ENCODE results near the gene ZMAT5. TPM values are rescaled to one million over a fixed set of nuclear protein-coding genes. Genes with fewer than 3 reads are reported as not detected.

The ZMAT5 gene
- total and polyA plus RNA-seq, 2 of the 13 experiments (the other 11 are each of a cell fraction or from before 2014, with no cell fraction given), result 20.7 to 27.8 TPM

DNA sequence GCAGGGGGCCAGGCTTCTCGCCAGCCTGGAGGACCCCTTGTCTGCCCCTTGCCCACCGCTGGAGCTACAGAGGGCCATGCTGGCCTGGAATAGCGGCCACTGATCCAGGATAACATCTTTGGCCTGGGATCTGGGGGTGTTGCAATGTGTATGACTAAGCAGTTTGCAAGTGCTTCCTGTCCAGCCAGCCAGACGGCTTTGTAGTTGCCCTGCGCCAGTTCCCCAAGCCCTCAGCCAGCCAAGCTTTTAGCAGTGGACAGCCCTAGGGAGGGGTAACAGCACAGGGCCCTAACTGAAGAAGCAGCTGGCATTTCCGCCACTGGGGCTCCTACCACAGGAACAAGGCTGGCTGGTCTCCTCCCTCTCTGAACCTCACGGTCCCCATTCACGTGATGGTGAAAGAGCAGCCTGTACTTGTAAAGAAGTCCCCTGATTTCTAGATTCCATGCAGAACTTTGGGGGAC lies 32.4 kb upstream of the ZMAT5 start:
- in situ Hi-C loops (cut with HindIII; ENCODE audit: extremely low pct_ligation_motif_present, low pct_unique_long_range_greater_than_20kb), result no loop called here
- Histone ChIP-seq H2AFZ (ENCODE audit: low read length) (no peak overlapping the region), H3K4me1 (ENCODE audit: insufficient read depth, low read length) (peaks cover 40% of the 10 kb centered on the region), H3K36me3 (replicated peaks in 1 of 2; ENCODE audit: control insufficient read depth in 1 of 2, insufficient read depth in 2 of 2, low read length in 2 of 2) (peaks cover 23 to 56% of the 10 kb centered on the region in 2 experiments), H3K9ac (ENCODE audit: insufficient read depth, low read depth, low read length) (peak overlapping the region; percentile 59), H3K4me3 (replicated peaks in 1 of 3; ENCODE audit: insufficient read depth in 1 of 3, low read depth in 2 of 3, low read length in 3 of 3) (peak overlapping the region in 1 of 3 experiments; percentile 42; a peak in 1 of 6 replicates), H3K9me3 (ENCODE audit: low read length) (no peaks in the 10 kb centered on the region), H3K4me2 (ENCODE audit: low read depth, low read length) (peak overlapping the region; percentile 41), H4K20me1 (ENCODE audit: insufficient read depth, low read length) (no peaks in the 10 kb centered on the region), H3K27ac (ENCODE audit: extremely low read length, insufficient read depth, low read length) (peak overlapping the region; percentile 74), H3K27me3 (ENCODE audit: control insufficient read depth in 1 of 2, insufficient read depth in 2 of 2, low read length in 2 of 2) (no peaks in the 10 kb centered on the region), H3K79me2 (ENCODE audit: insufficient read depth, low read length) (no peaks in the 10 kb centered on the region)
- 31% methylated on average over 3 of the region's 8 CpGs for WGBS (ENCODE audit: low lambda C conversion rate)
- ChIA-PET CTCF (ENCODE audit: low intra/inter-chr PET ratio, low total read pairs) (no interaction called here), POLR2A (interaction anchor here (0.7 to 3.1 kb wide), 9 partner anchors 12 to 202 kb away, joined by 3 to 17 read pairs (median 4); partner anchors contain the start of genes ASCC2, UQCR10 and ZMAT5)
- intact Hi-C loops (cut with micrococcal nuclease; ENCODE audit: unreplicated experiment), result no loop called here
- DNase-seq (ENCODE audit: low spot score), result peak; percentile 90
- FAIRE-seq, result peak; percentile 88
- no TSS peak for BruUV-seq (replicated peaks)
- peak; percentile 96 for ATAC-seq
- peak; percentile 66 for TF ChIP-seq ZFX (CRISPR knock-in tag; IDR thresholded peaks at IDR 0.05; ENCODE audit: low read depth)
- TF ChIP-seq, protein P1, sequence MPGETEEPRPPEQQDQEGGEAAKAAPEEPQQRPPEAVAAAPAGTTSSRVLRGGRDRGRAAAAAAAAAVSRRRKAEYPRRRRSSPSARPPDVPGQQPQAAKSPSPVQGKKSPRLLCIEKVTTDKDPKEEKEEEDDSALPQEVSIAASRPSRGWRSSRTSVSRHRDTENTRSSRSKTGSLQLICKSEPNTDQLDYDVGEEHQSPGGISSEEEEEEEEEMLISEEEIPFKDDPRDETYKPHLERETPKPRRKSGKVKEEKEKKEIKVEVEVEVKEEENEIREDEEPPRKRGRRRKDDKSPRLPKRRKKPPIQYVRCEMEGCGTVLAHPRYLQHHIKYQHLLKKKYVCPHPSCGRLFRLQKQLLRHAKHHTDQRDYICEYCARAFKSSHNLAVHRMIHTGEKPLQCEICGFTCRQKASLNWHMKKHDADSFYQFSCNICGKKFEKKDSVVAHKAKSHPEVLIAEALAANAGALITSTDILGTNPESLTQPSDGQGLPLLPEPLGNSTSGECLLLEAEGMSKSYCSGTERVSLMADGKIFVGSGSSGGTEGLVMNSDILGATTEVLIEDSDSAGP (CRISPR knock-in tag; IDR thresholded peaks at IDR 0.05; ENCODE audit: borderline replicate concordance), result peak; percentile 14; the same call in 1 of the 2 replicates
- no peak for TF ChIP-seq HNRNPUL1 (IDR thresholded peaks at IDR 0.05; ENCODE audit: low read depth, low read length)
- TF ChIP-seq, protein P2, sequence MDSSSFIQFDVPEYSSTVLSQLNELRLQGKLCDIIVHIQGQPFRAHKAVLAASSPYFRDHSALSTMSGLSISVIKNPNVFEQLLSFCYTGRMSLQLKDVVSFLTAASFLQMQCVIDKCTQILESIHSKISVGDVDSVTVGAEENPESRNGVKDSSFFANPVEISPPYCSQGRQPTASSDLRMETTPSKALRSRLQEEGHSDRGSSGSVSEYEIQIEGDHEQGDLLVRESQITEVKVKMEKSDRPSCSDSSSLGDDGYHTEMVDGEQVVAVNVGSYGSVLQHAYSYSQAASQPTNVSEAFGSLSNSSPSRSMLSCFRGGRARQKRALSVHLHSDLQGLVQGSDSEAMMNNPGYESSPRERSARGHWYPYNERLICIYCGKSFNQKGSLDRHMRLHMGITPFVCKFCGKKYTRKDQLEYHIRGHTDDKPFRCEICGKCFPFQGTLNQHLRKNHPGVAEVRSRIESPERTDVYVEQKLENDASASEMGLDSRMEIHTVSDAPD (CRISPR knock-in tag; IDR thresholded peaks at IDR 0.05), result no peak
- no peak for TF ChIP-seq SCMH1 (CRISPR knock-in tag; IDR thresholded peaks at IDR 0.05; ENCODE audit: borderline replicate concordance)
- no peak for TF ChIP-seq ZNF44 (CRISPR knock-in tag; IDR thresholded peaks at IDR 0.05)
- TF ChIP-seq ZKSCAN1 (IDR thresholded peaks at IDR 0.05; ENCODE audit: low read length), result no peak
- TF ChIP-seq ZNF124 (CRISPR knock-in tag; IDR thresholded peaks at IDR 0.05), result 0 out of 2 replicates have a peak, but pooled peaks have one; percentile 18
- TF ChIP-seq HHEX (CRISPR knock-in tag; IDR thresholded peaks at IDR 0.05), result no peak
- TF ChIP-seq MXD4 (CRISPR knock-in tag; IDR thresholded peaks at IDR 0.05), result peak; percentile 38; the same call in 1 of the 2 replicates
- peak; percentile 30; the same call in 1 of the 2 replicates for TF ChIP-seq FOXK1 (CRISPR knock-in tag; IDR thresholded peaks at IDR 0.05; ENCODE audit: borderline replicate concordance, low read depth)
- TF ChIP-seq ZNF772 (CRISPR knock-in tag; IDR thresholded peaks at IDR 0.05), result no peak
- TF ChIP-seq CENPX (CRISPR knock-in tag; IDR thresholded peaks at IDR 0.05), result no peak
- 0 out of 2 replicates have a peak, but pooled peaks have one; percentile 19 for TF ChIP-seq AHR (CRISPR knock-in tag; IDR thresholded peaks at IDR 0.05)
- no peak for TF ChIP-seq ZNF34 (CRISPR knock-in tag; IDR thresholded peaks at IDR 0.05; ENCODE audit: borderline replicate concordance)
- TF ChIP-seq POLR2G (IDR thresholded peaks at IDR 0.05; ENCODE audit: low read depth, low read length), result peak; percentile 58; the same call in 1 of the 2 replicates
- TF ChIP-seq FOXJ3 (CRISPR knock-in tag; IDR thresholded peaks at IDR 0.05; ENCODE audit: borderline replicate concordance), result no peak
- TF ChIP-seq PHF21A (CRISPR knock-in tag; IDR thresholded peaks at IDR 0.05), result peak; percentile 83
- TF ChIP-seq ZNF468 (CRISPR knock-in tag; IDR thresholded peaks at IDR 0.05), result no peak
- TF ChIP-seq PITX1 (CRISPR knock-in tag; IDR thresholded peaks at IDR 0.05), result peak; percentile 74
- peak; percentile 59; the same call in 1 of the 2 replicates for TF ChIP-seq ZBTB7B (CRISPR knock-in tag; IDR thresholded peaks at IDR 0.05)
- no peak for TF ChIP-seq POLR2AphosphoS2 (IDR thresholded peaks at IDR 0.05; ENCODE audit: low read depth, low read length)
- TF ChIP-seq ZNF550 (CRISPR knock-in tag; IDR thresholded peaks at IDR 0.05; ENCODE audit: borderline replicate concordance), result no peak
